ENCODE measurements around the gene CACNG7. TPM values are rescaled to one million over a fixed set of nuclear protein-coding genes. Genes with fewer than 3 reads are reported as not detected.
A peak's percentile ranks its signal among the peaks of the same experiment; 100 is the strongest.

The CACNG7 gene
- total RNA-seq, 6 experiments from 2014 or later = 0.38 to 1.2 (median 0.70) TPM

DNA sequence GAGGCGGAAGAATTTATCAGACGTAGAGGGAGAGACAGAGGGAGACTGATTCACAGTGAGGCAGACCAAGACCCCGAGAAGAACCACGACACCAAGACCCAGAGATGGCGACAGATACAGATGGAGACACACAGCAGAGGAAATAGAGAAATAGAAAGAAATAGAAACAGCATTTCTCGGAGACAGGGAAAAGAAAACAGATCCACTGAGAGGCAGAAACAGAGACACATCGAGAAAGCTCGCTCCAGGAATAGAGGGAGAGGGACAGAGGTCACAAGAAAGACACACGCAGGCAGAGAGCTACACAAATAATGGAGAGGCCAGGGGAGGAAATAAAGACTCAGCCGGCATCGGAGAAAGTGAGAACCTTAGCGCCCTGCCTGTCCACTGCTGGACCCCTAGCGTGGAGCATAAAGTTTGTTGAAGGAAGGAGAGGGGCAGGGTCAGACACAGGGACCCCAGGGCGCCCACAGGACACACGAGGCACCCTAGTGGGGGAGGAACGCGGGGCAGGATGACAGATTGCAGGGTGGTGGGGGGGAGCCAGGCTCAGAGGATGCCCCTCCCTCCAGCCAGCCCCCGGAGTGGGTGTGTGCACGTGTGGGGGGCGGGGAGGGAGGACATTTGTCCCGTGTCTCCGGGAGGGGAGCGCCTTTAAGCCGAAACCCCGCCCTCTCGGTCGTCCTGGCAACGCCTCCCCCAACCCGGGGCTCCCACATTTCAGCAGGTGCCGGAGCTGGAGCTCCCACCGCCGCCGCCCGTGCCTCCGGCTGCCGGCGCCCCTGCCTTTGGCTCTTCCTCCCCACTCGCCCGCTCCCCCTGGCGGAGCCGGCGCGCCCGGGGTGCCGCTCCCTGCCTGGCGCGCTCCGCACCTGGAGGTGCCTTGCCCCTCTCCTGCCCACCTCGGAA lies 27.3 kb upstream of the CACNG7 start, which contains the start of gene PRKCG:
PRKCG (plus strand) TSS at position 716 of the 909 bp plus-strand sequence. CDS start 298 bp downstream, outside the sequence.
- no peaks in the 10 kb centered on the region for H3K9me3 Mint-ChIP-seq
- peaks cover 33% of the 10 kb centered on the region for H3K27me3 Mint-ChIP-seq (ENCODE audit: insufficient read depth)
- H3K27ac Mint-ChIP-seq = no peak within 1 kb of the TSS
- H3K36me3 Mint-ChIP-seq (ENCODE audit: low read depth) = peaks cover 7% of the 10 kb centered on the region
- H3K4me3 Mint-ChIP-seq = 0 out of 2 replicates have a peak within 1 kb of the TSS, but pooled peaks have one; percentile 39
- H3K4me1 Mint-ChIP-seq (ENCODE audit: low read depth) = peaks cover 17% of the 10 kb centered on the region
- TF ChIP-seq, protein P1, sequence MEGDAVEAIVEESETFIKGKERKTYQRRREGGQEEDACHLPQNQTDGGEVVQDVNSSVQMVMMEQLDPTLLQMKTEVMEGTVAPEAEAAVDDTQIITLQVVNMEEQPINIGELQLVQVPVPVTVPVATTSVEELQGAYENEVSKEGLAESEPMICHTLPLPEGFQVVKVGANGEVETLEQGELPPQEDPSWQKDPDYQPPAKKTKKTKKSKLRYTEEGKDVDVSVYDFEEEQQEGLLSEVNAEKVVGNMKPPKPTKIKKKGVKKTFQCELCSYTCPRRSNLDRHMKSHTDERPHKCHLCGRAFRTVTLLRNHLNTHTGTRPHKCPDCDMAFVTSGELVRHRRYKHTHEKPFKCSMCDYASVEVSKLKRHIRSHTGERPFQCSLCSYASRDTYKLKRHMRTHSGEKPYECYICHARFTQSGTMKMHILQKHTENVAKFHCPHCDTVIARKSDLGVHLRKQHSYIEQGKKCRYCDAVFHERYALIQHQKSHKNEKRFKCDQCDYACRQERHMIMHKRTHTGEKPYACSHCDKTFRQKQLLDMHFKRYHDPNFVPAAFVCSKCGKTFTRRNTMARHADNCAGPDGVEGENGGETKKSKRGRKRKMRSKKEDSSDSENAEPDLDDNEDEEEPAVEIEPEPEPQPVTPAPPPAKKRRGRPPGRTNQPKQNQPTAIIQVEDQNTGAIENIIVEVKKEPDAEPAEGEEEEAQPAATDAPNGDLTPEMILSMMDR (IDR thresholded peaks at IDR 0.05) = peak; percentile 76
- DNase-seq = no peak

DNA sequence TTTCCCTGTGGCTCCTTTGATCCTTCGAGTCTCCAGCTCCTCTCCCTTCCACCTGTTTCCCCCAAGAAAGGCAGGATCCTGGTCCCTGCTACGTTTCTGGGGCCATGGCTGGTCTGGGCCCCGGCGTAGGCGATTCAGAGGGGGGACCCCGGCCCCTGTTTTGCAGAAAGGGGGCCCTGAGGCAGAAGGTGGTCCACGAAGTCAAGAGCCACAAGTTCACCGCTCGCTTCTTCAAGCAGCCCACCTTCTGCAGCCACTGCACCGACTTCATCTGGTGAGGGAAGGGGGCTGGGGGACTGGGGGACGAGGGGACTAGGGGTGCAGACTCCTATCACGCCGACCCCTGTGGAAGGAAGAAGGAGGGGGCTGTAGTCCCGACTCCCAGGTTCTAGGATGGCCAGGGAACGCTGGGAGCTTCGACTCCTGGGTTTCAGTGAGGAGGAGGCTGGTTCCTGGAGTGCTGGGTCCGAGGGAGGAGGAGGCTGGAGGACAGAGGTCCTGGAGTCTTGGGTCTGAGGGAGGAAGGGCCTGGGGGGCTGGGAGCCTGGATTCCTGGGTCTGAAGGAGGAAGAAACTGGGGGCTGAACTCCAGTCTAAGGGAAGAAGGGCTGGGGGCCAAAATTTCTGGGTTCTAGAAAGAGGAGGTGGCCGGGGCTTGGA lies 26.6 kb upstream of the CACNG7 start:
- TF ChIP-seq, protein P1 (IDR thresholded peaks at IDR 0.05) = 0 out of 2 replicates have a peak, but pooled peaks have one; percentile 5
- Mint-ChIP-seq H3K9me3 (no peaks in the 10 kb centered on the region), H3K27me3 (ENCODE audit: insufficient read depth) (peaks cover 28% of the 10 kb centered on the region), H3K4me3 (0 out of 2 replicates have a peak overlapping the region, but pooled peaks have one; percentile 39), H3K27ac (no peak overlapping the region), H3K36me3 (ENCODE audit: low read depth) (no peaks in the 10 kb centered on the region; the same call in 1 of the 2 replicates), H3K4me1 (ENCODE audit: low read depth) (peaks cover 11% of the 10 kb centered on the region)
- DNase-seq = no peak

DNA sequence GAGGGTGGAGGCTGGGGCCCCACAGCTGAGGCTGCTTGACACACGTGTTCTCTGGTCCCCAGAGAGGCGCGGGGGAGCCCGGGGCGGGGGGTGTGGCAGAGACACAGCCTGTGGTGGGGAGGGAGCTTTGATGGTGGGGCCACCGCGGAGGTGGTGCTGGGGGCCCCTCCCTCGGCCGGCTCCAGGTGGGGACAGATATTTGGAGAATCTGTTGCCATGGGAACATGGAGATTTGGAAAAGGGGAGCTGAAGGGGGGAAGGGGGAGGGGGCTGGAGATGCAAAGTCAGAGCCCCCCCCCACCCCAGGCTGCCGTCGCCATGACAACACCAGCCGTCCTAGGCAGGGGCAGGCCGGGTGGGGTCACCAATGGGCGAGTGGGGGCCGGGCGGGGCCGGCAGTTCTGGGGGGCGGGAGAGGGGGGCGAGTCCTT lies 25.8 kb upstream of the CACNG7 start:
- no peaks in the 10 kb centered on the region for H3K9me3 Mint-ChIP-seq
- no peak overlapping the region for H3K4me3 Mint-ChIP-seq
- no peaks in the 10 kb centered on the region; the same call in 1 of the 2 replicates for H3K36me3 Mint-ChIP-seq (ENCODE audit: low read depth)
- H3K27me3 Mint-ChIP-seq (ENCODE audit: insufficient read depth) = peaks cover 25% of the 10 kb centered on the region
- H3K4me1 Mint-ChIP-seq (ENCODE audit: low read depth) = peaks cover 11% of the 10 kb centered on the region
- DNase-seq = no peak
- TF ChIP-seq, protein P1 (IDR thresholded peaks at IDR 0.05) = no peak
- H3K27ac Mint-ChIP-seq = no peak overlapping the region

DNA sequence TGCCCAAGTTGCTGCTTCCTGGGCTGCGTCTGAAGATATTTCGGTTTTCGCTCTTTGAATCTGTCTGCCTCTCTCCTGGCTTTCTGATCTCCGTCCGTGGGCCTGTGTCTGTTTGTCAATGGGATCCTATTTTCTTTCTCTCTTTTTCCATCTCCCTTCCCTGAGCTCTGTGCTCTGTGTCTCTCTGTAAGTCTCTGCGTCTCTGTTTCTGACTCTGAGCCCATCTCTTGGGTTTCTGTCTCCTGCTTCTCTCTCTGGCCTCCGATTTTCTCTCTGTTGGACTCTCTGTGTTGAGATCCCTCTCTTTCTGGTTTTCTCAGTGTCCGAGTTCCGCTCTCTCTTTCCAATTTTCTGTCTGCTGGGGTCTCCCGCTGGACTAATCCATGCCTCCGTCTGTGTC lies 25.3 kb upstream of the CACNG7 start:
- H3K27ac Mint-ChIP-seq = no peak overlapping the region
- TF ChIP-seq, protein P1 (IDR thresholded peaks at IDR 0.05) = no peak
- peaks cover 9% of the 10 kb centered on the region for H3K4me1 Mint-ChIP-seq (ENCODE audit: low read depth)
- peak overlapping the region; percentile 1; the same call in 1 of the 2 replicates for H3K4me3 Mint-ChIP-seq
- no peaks in the 10 kb centered on the region for H3K9me3 Mint-ChIP-seq
- H3K27me3 Mint-ChIP-seq (ENCODE audit: insufficient read depth) = peaks cover 23% of the 10 kb centered on the region
- H3K36me3 Mint-ChIP-seq (ENCODE audit: low read depth) = no peaks in the 10 kb centered on the region; the same call in 1 of the 2 replicates
- DNase-seq = no peak

DNA sequence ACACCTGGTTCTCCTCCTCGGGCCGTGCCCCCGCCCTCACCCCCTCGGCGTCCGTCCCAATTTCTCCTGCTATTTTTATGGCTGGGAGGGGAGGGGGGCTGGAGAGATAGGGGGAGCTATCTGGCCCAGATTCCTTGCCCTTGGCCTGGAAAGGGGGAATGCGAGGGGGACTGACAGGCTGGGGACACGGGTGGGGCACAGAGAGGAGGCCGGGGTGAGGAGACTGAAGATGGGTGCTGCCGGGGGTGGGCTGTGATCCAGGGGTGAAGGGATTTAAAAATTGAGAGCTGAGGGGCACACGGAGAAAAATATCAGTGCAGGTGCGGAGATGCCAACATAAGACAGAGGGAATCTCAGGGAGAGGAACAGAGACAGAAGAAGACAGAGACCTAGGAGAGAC lies 24.8 kb upstream of the CACNG7 start:
- Mint-ChIP-seq H3K4me3 (no peak overlapping the region), H3K27ac (no peak overlapping the region), H3K4me1 (ENCODE audit: low read depth) (peaks cover 6% of the 10 kb centered on the region), H3K9me3 (no peaks in the 10 kb centered on the region), H3K36me3 (ENCODE audit: low read depth) (no peaks in the 10 kb centered on the region; the same call in 1 of the 2 replicates), H3K27me3 (ENCODE audit: insufficient read depth) (peaks cover 26% of the 10 kb centered on the region)
- TF ChIP-seq, protein P1 (IDR thresholded peaks at IDR 0.05) = no peak
- DNase-seq = no peak
